SK-N-SH (cell line): ENCODE measurements around the gene MAD1L1.

Source experiments
- CTCF ChIP-seq: fragments of 200-600 bp; sonication (generic); IDR thresholded peaks from 2 replicates; pipeline ENCODE4 v1.6.1; 2017; ENCODE audit warnings: antibody characterized with exemption, mild to moderate bottlenecking, moderate library complexity
- EP300 ChIP-seq, 2 experiments: IDR thresholded peaks; 2 replicates each; pipeline versions ENCODE4 v1.4.0 to v1.6.1; 2012; ENCODE audit warnings: borderline replicate concordance in 1 of 2, low read depth in 1 of 2, low read length in 1 of 2
- NFIC ChIP-seq: IDR thresholded peaks from 2 replicates; pipeline ENCODE4 v1.4.0; 2012; ENCODE audit warnings: borderline replicate concordance
- RAD21 ChIP-seq: IDR thresholded peaks from 2 replicates; pipeline ENCODE4 v1.6.1; 2012; ENCODE audit warnings: mild to moderate bottlenecking, low read length
- USF2 ChIP-seq: fragments of 150-350 bp; IDR thresholded peaks from 2 replicates; pipeline ENCODE4 v1.6.1; 2017; ENCODE audit warnings: antibody characterized with exemption, low read length, low read depth, borderline replicate concordance
- YY1 ChIP-seq: IDR thresholded peaks from 2 replicates; pipeline ENCODE4 v1.4.0; 2012; ENCODE audit warnings: low read depth, mild to moderate bottlenecking

DNA sequence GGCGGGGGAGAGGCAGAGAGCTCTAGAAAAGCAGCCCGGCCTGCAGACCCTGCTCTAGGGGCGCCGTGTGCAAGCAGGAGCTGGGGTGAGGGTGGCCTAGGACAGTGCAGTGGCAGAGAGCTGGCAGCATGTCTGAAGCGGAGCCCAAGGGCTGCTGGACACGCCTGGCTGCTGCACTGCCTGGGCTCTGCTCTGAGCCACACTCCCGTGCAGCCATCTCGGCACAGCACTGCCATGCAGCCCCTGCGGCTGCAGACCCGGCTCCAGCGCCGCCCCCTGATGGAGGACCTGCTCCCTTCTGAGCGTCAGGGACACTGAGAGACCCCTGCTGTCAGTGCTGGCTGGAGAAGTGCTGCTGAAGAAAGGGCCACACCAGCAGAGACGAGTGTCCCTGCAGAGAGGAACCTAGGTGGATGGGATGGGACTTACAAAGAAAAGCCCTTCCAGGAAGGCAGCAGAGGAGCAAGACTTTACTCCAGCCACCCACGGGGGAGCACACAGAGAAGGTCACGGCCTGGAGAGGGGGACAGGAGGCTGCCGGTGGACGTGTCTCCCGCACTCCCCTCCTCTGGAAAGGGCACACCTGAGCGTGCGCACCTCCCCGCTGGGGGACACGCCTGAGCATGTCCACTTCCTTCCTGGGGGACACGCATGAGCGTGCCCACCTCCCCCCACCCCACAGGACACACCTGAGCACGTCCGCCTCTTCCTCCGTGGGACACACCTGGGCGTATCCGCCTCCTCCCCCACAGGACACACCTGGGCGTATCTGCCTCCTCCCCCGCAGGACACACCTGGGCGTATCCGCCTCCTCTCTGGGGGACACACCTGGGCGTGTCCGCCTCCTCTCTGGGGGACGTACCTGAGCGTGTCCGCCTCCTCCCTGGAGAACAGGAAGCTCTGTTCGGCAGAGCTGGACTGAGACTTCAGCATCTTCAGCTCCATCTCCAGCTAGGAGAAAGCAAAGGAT, 252.9 kb downstream of the MAD1L1 start:
- TF ChIP-seq CTCF: no peak
- no peak for TF ChIP-seq EP300 (IDR thresholded peaks at IDR 0.05; ENCODE audit: borderline replicate concordance in 1 of 2, low read depth in 1 of 2, low read length in 1 of 2)
- TF ChIP-seq YY1: no peak
- no peak for TF ChIP-seq RAD21
- no peak for TF ChIP-seq NFIC
- no peak for TF ChIP-seq USF2
